Astrocyte of the hippocampus (primary cell): ENCODE measurements around the gene MARVELD3.
A peak's percentile ranks its signal among the peaks of the same experiment; 100 is the strongest.

Source experiments
- DNase-seq: peaks from one replicate; pipeline ENCODE4 v3.0.0; 2011; ENCODE audit warnings: low read depth, low spot score

Gene MARVELD3

DNA sequence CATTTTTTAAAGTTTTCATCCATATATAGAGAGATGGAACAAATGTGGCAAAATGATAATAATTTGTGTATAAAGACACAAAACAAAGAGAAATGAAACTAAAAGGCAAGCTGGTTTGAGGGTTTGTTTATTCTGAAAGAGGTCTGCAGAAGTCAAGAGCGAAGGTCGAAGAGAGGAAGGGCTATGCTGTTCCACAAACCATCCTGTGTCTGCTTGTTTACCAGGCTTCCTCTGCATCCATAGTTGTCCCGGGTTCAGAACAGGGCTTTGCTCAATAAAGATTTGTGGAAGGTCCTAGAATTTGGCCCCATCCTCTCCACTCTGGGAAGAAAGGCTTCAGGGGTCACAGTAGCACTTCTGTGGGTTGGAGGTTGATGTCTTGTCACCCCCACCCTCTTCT, 2.4 kb upstream of the MARVELD3 start:
- DNase-seq: no peak

DNA sequence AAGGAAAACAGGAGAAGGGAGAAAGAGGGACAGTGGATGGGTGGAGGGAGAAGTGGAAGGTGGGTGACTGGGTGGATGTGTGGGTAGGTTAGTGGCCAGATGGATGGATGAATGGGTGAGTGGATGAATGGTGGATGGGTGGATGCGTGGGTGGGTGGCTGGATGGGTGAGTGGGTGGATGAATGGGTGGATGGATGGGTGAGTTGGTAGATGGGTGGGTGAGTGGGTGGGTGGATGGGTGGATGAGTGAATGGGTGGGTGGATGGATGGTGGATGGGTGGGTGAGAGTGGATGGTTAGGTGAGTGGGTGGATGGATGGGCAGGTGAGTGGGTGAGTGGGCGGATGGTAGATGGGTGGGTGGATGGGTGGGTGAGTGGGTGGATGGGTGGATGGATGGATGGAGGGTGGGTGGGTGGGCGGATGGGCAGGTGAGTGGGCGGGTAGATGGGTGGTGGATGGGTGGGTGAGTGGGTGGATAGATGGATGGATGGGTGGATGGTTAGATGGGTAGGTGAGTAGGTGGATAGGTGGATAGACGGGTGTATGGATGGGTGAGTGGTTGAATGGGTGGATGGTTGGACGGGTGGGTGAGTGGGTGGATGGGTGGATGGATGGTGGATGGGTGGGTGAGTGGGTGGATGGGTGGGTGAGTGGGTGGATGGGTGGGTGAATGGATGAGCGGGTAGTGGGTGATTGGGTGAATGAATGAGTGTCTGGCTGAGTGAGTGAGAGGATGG, 702 bp upstream of the MARVELD3 start:
- DNase-seq: no peak

DNA sequence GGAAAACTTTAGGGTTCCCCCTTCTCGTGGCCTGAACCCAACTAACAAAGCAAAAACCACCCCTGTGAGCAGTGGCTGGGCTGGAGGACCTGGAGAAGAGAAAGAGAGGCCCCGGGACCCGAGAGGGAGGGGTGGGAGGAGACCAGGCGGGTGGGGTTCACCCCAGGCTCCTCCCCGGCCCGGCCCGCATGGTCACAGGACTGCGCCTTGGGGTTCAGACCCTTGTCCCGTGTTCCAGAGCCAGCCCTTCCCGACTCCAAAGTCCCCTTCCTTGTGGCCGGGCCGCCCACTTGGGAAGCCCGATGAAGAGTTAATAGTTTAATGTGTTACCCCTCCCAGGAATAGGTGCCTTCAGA, 852 bp downstream of the MARVELD3 start:
- DNase-seq: no peak

DNA sequence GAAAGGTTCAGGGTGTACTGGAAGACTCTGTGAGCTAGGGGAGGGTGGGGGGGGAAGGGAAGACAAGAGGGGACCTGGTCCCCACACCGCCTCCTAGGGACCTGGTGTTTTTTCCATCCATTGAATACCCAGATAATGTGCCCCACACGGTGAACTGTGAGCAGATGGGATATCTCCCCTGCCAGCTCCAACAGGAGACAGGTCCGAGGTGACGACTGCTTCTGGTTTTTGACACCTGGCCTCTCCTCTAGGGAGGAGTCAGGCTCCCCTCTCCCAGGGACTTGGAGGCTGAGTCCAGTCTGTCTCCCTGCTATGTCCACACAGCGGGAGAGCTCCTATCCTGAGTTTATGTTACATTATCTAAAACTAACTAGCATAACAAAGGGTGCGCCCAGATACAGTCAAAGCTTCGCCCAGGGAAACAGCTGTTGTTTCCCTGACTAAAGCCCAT, 1.8 kb downstream of the MARVELD3 start:
- no peak for DNase-seq

DNA sequence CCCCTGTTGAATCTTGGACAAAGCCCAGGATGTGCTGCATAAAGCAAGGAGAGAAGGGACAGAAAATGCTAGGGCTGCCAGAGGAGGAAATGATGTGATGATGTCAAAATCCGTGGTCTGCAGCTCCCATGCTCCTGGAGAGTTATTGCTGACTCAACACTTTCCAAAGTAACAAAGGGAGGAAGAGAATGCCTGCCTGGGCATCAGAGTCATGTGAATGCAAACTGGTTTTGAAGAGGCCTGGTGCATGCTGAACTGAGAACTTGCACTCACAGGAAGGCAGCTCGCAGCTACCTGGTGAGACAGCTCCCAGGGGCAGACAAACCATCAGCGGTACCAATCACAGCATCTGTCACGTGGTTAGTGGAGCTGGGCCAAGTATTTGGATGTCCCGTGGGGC, 2.8 kb downstream of the MARVELD3 start:
- DNase-seq: peak; percentile 65

DNA sequence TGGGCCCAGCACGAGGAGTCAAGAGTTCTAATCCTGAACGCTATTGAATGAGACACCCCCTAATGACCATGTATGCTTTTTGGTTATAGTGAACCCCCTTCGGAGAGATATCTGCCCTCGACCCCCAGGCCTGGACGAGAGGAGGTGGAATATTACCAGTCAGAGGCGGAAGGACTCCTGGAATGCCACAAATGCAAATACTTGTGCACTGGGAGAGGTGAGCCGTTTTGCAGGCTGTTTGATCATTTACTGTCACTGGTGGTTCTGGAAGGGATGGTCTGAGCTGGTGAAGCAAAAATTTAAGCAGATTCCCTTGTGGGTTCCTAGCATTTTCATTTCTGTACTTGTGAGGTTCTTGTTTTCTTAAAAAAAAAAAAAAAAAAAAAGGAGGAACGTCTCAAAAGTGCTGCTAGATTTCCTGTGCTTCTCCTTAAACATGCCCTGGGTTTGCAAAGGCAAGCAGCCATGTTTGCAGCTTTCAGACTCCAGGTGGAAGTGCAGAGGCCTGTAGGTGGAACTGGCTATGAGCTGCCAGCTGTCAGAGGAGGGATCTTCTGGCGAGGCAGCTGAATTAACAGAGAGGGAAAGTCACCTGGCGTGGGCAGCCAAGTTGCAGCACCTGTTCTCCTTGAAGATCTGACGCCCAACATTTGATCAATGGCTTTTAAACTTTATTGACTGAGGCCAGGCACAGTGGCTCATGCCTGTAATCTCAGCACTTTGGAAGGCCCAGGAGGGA, 3.5 kb downstream of the MARVELD3 start:
- DNase-seq: no peak

DNA sequence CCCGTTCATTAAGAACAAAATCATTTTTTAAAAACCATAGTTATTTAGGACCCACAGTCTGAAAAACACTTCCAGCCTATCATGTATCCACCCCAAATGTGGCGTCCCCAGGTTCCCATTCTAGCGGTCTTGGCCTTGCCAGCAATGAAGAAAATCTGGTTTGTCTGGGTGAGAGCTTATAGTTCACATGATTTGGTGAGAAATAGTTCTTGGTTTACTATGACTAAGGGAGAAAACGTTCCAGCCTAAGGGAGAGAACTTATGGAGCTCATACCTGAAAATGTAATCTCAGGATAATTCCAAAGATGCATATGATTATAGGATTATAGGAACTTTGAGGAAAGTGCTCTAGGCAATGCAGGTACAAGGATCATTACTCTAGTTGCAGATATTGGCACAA, 4.8 kb downstream of the MARVELD3 start:
- no peak for DNase-seq

DNA sequence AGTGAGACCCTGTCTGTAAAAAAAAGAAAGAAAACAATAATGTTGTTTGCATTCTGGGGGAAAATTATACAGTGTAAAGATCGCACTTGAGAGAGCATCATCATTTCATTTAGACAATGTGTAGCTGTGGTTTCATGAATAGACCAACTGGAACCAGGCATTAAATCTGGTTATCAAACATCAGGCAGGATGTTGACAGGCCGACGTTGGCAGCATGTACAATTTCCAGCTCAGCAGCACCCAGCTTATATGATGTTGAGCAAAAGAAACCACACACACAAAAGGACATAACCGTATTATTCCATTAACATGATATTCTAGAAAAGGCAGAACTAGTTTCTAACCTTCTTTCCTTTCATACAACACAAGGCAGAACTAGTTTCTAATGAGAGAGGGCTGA, 5.8 kb downstream of the MARVELD3 start:
- DNase-seq: no peak

DNA sequence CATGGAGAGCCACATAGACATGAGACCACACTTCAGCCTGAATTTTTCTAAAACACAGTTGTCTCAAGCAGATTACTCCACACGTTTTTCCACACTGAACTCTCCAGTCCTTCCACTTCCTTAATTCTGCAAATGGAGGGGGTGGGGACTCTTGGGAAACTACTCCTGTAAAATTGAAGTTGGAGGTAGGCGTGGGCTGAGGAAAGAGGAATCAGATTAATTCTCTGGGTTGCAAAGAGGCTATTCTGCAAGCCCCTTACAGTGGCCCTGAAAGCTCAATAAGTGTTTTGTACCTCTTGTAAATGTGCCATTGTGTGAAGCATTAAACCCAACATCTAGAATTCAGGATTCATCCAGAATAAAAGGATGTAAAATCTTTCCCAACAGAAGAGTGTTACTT, 9.6 kb downstream of the MARVELD3 start:
- no peak for DNase-seq

DNA sequence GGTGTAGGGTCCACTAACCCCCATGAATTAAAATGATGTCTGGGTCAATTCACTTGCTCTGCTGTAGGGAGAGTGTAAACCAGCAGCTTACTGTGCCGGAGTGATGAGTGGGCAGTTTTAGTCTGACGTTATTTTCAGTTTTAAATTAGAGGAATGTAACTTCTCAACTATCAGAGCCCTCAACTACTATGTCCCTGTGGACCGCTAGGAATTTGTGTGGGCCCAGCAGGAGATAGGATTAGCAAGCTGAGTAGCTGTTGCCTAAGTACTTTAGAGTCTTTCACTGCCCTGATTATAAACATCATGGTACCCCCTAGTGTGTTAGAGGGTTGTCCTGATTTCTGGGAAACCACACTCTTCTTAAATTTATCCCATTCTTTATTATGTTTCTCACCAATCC, 11.4 kb downstream of the MARVELD3 start:
- DNase-seq: peak; percentile 81

DNA sequence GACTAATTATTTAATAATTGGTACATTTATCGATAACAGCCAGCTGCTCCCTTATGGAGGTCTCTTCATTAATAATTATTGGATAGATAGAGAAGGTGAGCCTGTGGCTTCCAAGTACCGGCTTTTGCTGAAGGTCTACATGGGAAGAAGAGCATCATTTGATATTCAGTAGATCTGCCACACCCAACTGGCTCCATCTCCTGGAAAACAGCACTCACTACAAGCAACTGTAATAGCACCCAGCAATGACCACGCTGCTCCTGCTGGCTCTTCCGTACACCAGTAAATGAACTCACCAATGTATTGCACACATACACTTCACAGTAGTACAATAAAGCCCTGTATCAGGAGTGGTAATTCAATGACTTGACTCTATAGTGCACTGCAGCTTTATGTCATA, 19.5 kb downstream of the MARVELD3 start:
- DNase-seq: peak; percentile 20

DNA sequence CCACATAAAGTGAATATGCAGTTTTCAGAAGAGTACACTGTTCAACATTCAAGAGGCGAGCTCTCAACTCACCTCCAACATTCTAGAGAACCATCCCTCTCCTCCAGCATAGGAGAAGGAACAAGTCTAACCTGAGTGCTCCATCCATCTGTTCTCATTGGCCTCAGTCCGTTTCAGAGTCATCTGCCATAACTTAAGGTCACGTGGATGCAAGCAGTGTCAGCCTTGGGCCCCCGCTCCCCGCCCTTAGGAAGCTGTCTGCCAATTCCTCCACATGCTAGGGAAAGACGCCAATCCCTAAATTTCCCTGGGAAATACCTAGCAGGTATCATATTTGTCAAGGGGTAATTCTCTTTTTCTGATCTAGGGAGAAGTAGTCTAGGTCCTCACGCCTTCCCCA, 21.4 kb downstream of the MARVELD3 start:
- no peak for DNase-seq

DNA sequence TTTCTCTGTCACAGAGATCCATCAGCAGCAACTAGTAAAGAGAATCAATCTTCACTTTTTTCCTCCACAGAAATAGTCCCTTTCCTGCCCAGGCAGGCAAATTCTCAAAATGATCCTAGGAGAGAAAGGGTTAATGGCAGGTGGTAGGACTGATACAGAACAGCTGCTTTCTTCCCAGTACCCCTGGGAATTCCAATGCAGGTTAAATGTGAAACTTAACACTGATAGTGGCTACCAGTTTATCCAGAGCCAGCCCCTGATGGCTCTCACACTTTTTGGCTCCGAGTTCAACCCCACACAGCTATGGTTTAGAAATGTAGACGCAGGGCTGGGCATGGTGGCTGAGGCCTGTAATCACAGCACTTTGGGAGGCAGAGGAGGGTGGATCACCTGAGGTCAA, 22.2 kb downstream of the MARVELD3 start:
- no peak for DNase-seq

DNA sequence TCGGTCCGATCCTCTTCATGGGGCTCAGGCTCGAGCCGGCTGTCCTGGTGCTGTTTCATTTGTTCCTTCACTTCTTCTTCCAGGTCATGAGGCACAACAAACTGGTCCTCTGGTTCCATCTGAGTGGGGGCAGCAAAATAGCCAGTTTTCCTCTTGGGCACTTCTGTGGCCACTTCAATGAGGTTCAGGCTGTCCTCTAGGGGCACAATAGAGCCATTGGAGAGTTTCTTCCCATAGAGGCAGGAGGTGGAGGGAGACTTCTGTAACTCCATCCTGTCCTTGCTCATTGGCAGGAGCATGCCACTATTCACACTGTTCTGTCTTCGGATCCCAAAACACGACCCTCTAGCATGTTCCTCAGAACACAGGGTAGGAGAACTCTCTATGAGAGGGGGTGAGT, 22.9 kb downstream of the MARVELD3 start:
- DNase-seq: no peak

DNA sequence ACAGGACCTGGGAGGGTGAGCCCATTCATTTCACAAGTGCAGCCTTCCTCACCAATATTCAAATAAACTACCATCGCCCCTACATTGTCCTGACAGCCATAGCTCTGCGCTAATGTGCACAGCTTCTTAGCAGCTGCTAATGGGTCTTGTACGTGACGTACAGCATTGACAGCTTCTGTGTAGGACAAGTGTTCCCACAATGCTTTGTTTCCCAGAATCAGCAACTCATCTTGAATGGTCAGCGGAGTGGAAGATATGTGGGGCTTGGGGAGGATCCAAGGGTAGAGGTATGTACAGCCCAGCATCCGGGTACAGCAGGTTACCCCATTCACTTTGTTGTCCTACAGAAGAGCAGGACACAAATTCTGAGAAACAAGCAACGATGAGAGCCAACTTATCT, 23.7 kb downstream of the MARVELD3 start:
- DNase-seq: peak; percentile 26

DNA sequence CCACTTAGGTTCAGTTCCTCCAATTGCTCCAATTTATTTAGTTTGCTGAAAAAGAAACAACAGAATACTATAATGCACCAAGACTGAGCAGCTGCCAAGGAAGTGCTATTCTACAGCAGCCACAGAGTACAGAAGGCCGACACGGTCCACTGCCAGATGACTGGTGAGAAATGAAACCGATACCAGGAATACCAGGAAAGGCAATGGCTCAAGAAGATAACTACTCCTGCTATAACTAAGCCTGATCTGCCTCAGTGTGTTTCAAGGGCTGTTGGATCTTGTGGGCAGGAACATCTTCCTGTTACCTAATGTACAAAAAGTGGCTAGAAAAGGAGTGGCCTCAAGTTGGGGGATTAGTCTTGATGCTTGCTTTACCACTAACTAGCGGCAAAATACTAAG, 32.8 kb downstream of the MARVELD3 start:
- no peak for DNase-seq

DNA sequence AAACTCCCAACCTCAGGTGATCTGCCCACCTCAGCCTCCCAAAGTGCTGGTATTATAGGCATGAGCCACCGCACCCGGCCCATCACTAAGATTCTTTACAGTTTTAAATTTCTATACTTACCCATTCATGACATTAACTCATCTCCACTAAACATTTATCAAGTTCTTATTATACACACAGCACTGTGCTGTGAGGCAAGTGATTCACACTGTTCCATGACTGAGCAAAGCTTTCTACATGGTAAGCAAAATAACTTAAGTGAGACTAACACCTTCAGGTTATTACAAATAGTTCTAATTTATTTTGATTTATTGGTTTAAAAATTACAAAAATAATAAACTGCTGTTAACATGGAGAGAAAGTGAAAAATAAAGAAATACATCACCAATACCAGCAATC, 33.5 kb downstream of the MARVELD3 start:
- DNase-seq: no peak

DNA sequence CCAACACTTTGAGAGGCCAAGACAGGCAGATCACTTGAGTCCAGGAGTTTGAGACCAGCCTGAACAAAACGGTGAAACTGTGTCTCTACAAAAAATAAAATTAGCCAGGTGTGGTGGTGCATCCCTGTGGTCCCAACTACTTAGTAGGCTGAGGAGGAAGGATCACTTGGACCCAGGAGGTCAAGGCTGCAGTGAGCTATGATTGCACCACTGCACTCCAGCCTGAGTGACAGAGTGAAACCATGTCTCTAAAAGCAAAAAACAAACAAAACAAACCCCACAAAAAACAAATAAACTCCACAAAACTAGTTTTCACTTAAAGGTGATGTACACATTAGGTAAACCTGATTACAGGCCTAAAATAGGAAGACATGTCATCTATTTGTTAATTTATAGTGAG, 40.3 kb downstream of the MARVELD3 start:
- no peak for DNase-seq

DNA sequence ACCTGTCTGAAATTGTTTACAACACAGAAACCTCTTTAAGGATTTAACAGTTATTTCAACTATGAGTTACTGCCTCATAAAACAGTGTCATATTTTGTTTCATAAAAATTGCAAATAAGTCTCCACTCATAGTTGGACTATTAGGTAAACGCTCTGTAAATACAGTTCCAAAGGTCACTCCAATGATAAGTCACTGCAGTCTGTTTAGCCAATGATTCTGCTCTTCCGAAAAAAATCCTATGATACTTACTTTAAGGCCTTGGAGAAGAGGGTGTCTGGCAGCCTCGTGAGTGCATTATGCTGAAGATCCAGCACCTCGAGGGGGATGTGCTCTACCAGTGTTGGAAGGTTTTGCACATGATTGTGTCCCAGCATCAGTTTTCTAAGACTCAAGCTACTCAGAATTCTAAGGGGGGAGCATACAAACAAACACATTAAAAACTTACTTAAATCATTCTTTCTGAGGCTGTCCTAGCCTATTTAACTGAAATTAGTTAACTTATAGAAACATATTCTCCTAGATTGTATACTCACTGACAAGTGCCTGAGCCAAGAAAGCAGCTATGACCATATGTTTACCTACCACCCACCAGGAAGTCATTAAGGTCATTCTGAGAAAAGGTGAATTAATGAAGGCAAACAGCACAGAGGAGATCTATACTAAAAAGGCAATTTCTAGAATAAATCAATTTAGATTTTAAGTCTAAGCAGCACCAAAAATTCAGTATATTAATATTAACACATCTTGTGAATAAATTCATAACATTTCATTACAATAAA, 41.1 kb downstream of the MARVELD3 start:
- no peak for DNase-seq

DNA sequence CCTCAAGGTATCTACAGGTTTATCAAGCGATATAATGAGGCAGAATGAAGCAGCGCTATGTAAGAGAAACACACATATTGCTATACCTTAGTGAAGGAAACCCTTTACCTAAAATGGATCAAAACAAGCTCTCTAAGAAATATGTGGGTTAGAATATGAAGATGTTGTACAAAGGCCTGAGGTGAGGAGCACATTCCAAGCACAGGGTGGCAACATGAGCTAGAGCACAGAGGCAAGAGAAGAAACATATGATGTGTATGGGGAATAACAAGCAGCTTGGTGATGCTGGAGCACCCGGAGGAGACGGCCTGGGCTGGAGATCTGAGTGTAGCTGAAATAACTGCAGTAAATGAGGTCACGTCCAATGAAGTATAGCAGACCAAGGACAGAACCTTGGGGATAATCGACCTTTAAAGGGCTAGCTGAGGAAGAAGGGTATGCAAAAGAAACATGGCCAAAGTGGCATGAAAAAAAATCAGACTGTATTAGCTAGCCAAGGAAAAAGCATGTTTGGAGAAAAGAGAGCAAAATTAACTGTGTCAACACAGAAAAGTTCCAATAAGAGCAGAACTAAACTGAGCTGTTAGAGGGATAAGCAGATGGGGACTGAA, 44.0 kb downstream of the MARVELD3 start:
- DNase-seq: no peak

DNA sequence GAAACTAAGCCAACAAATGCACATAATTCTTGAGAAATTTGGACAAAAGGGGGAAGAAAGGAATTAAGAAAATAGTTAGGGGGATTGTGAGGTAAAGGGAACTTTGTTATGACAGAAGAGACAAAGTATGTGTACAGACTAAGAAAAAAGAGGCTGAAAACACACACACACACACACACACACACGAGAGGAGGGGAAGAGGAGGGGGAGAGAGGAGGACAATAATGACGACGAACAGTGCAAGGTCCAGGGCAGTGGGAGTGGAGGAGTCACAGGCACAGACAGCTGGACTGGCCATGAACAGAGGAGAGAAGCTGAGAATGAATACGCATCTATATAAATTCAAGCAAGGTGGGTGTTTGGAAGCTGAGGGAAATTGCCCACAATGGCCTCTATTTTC, 44.6 kb downstream of the MARVELD3 start:
- no peak for DNase-seq

DNA sequence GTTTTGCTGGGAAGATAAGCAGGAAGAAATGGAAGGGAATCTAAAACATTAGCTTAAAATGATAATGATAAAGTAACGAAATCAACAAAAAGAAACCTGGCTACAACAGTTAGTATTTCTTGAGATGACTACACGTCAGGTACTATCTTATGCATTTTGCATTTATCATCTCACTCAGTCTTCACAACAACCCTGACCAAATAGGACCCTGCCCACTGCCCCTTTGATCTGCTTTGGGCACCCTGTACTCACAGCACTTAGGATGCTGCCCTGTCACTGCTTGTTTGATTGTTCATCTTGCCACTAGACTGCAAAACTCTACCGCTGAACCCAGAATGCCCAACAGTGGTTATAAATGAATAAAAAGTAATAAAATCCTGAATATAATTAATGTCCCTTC, 45.2 kb downstream of the MARVELD3 start:
- DNase-seq: no peak
